ENCODE results near the gene SEMA3F. TPM values are rescaled to one million over a fixed set of nuclear protein-coding genes. Genes with fewer than 3 reads are reported as not detected.

The SEMA3F gene
- polyA plus RNA-seq, 3 donors, result 57.6 to 81.6 (median 63.1) TPM

DNA sequence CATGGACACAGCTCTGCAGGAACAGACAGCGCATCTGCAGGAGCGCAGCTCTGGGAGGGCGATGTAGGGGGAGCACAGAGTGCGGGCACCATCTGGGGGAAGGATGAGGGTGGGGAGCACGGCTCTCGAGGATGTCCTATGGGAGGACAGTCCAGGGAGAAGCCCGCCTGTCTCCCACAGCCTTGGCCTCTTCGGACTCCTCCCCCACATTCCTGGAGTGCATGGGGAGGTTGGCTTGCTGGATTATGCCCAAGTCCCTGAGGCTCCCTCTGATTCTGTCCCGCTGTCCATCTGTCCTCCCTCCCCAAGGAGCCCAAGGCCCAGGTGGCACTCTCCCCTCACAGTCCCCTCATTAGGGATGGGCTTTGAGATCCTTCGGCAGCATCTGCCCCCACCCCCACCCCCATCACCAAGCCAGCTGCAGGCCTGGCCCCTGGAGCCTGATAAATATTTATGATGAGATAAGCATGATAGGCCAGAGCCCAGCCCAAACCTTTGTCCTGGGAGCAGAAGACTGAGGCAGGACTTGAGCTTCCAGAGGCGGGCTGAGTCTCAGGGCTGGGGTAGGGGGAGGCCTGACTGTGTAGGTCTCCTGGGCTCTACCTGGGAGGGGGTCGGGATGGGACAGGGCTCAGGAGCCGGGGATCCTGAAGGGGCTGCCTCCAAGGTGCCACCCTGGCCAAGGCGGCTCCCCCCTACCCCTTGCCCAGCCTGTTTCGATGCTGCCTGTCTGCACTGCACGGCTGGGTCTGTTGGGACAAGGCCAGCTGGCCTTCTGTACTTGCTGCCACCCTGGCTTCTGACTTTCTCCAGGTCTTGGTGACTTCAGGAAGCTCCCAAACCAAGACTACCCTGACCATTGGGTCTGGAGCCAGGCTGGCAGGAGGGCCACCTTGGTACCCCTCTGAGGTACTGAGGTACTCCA is 28.6 kb upstream of the SEMA3F start:
- peak in 4 of 11 donors; percentile 62 to 84 (median 80) for DNase-seq (ENCODE audit: extremely low read depth in 1 of 11, low read depth in 9 of 11, low spot score in 4 of 11)

DNA sequence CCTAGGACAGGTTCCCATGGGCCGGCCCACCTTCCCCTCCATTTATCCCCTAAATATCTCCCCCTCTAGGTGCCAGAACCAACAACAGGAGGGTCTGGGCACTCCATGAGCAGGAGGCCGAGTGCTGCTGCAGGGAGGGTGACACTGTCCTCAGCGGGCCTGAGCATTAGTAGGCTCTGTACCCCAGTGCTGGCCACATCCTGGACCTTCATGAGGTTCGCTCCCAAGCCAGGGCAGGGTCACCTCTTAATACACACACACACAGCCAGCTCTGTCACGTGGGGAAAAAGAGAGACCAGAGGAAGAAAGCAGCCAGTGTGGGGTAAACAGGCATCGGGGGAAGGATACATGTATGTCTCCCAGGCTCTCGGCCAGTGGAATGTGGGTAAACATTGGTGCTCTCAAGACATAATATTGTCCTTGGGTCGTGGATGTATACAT is 27.9 kb upstream of the SEMA3F start:
- no peak for DNase-seq (ENCODE audit: extremely low read depth in 1 of 11, low read depth in 9 of 11, low spot score in 4 of 11)

DNA sequence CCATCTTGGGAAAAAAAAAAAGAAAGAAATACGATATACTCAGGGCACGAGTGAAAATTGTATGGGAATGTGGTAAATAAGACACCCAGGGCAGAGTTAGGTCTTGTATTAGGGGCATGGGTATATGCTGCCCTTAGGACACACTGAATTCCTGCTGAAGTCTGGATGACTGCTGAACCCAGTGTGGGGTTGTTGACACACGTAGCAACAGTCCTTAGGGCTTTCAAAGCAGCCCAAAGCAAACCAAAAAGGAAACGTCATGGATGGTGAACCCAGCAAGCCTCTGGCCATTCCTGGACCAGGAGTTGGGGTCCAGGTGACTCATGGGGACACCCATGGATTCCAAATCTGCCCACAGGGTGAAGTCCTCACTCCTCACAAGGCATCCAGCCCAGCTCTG is 27.1 kb upstream of the SEMA3F start:
- DNase-seq (ENCODE audit: extremely low read depth in 1 of 11, low read depth in 9 of 11, low spot score in 4 of 11), result no peak

DNA sequence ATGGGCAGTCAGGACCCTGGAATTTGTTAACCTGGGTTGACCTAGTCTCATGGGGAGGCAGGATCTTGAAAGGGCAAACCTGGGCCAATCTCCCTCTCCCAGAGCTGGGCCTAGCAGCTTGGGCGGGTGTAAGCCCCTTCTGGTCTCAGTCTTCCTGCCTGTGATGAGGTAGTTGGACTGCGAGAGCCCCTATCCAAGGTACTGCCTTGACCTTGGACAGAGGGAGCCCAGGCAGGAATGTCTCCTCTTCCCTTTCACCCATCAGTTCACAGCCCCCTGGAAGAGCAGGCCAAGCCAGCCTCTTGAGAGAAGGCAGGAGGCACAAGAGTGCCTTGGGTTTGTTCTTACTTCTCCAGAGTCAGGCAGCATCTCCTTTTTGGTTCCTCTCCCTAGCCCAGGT is 24.7 kb upstream of the SEMA3F start:
- DNase-seq (ENCODE audit: extremely low read depth in 1 of 11, low read depth in 9 of 11, low spot score in 4 of 11), result no peak

DNA sequence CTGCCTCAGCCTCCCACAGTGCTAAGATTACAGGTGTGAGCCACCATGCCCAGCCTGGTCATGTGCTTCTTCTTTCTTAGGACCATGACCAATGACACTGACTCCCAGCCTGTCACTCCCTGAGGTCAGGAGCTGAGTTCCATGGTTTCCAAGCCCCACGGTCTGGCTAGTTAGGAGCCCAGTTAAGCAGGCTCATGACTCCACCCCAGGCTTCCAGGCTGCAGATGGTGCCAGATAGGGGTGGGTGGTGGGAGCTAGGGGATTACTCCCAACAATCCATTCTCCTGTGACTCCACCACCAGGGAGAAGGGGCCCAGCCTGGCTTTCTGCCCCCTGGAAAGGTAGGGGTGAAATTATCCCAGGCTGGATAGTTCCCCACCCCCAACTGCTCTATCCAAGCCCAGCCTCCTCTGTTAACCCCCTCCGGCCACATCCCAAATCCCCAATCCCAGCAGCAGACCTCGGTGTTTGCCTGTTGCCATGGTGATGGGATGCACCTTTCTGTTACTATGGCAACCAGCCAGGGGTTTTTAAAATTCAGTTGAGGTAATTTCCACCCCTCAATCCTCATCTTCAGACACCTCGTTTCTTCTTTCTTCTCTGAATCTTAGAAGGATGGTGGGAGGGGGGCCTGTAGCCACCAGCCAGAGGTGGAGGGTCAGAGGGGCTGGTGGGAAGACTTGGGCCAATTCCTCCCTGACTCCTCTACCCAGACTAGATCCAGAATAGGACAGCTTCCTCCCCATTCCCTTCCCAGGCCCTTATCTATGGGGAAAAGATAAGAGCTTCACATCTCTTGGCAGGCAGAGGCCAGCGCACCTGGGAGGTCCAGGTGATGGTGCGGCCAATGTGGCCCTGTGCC is 22.5 kb upstream of the SEMA3F start:
- no peak for DNase-seq (ENCODE audit: extremely low read depth in 1 of 11, low read depth in 9 of 11, low spot score in 4 of 11)

DNA sequence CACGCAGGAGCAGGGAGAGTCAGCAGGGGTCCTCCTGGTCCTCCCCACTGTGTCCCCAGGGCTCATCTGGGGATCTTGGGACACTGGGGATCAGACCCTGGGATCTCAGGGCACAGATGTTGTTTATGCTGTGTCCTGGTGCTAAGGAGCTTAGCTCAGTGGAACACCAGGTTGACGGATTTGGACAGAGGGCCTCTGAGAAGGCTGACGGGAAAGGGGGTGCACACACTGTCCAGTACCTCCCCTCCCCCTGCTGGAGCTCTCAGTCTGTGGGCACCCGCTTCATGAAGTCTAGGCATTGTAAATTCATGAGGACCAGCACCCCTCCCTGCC is 21.9 kb upstream of the SEMA3F start:
- DNase-seq (ENCODE audit: extremely low read depth in 1 of 11, low read depth in 9 of 11, low spot score in 4 of 11), result no peak

DNA sequence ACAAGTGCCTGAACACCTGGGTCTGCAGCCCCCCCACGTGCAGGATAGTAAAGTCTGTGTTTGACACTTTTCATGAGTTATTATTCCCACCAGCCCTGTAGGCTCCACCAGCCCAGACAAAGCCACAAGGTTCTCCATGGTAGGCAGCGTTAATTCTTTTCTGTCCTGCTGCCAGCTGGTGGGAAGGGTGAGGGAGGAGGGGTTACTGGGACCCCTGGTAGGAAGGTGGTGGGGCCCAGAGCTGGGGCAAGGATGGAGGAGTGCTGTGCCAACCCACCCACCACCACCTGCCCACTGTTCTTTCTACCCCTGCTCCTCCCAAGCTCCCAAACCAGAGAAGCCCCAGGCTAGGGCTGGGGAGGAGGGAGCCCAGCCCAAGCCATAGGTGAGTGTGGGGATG is 20.8 kb upstream of the SEMA3F start:
- DNase-seq (ENCODE audit: extremely low read depth in 1 of 11, low read depth in 9 of 11, low spot score in 4 of 11), result no peak

DNA sequence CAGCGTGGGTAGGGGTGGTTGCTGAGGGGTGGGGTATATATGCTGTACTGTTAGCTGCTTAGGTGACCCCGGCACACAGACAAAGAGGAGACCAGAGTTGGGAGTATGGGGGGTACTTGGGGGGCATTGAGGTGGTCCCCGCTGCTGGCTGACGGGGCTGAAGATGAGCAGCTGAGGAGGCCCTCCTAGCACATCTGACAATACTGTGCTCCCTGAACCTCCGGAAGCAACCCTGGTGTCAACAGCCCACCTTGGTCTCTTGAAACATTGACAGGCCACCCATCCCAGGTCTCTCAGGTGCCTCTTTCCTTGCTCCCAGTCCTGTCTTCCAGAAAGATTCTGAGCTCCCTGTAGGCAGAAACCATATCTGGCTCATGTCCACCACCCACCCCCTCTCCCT is 19.2 kb upstream of the SEMA3F start:
- DNase-seq (ENCODE audit: extremely low read depth in 1 of 11, low read depth in 9 of 11, low spot score in 4 of 11), result no peak

DNA sequence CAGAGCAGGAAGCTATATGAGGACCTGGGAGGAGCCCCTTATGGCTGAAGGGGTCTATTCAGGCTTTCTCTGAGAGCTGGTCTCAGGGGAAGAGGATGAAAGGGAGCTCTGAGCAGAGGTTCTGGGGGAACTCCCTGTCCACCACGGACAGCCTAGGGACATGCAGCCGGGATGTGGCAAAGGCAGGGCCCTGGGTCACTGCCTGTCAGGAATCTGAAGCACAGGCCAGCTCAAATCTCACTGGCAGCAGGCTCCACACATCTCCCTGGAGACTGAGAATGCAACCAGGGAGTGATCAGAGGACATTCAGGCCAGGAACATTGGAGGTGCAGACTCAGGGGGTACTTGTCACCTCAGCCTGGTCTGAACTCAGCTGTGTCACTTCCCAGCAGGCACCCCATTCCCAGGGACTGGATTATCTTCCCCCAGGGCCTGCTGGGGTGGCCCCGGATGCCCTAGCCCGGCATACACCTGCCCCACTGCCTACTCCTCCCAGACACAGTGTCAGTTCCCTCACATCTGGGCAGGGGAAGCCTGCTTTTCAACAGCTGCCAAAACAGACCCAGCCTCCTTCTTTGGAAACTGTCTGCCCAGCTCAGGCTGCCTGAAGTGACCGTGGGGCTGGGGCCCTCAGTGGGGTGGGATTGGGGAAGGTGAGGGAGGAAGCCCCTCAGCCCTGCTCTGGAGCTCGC is 18.3 kb upstream of the SEMA3F start:
- DNase-seq (ENCODE audit: extremely low read depth in 1 of 11, low read depth in 9 of 11, low spot score in 4 of 11), result peak in 1 of 11 donors; percentile 72

DNA sequence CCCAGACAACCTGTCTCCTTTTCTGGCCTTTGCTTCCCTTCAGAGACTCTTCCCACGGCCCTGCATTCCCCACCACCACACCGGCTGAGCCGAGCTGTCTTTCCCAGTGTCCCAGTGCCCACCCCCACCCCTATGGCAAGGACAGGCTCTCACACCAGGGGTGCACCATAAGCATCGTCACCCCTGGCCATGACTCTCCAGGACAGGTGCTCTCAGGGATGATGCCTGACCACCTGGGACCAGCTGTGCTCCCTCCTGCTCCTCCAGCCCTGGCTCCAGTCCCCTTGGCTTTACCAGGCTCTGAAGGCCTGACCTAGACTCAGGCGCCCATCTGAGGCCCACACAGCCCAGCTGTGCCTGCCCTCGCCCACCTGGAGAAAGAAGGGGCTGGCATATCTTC is 17.6 kb upstream of the SEMA3F start:
- DNase-seq (ENCODE audit: extremely low read depth in 1 of 11, low read depth in 9 of 11, low spot score in 4 of 11), result no peak

DNA sequence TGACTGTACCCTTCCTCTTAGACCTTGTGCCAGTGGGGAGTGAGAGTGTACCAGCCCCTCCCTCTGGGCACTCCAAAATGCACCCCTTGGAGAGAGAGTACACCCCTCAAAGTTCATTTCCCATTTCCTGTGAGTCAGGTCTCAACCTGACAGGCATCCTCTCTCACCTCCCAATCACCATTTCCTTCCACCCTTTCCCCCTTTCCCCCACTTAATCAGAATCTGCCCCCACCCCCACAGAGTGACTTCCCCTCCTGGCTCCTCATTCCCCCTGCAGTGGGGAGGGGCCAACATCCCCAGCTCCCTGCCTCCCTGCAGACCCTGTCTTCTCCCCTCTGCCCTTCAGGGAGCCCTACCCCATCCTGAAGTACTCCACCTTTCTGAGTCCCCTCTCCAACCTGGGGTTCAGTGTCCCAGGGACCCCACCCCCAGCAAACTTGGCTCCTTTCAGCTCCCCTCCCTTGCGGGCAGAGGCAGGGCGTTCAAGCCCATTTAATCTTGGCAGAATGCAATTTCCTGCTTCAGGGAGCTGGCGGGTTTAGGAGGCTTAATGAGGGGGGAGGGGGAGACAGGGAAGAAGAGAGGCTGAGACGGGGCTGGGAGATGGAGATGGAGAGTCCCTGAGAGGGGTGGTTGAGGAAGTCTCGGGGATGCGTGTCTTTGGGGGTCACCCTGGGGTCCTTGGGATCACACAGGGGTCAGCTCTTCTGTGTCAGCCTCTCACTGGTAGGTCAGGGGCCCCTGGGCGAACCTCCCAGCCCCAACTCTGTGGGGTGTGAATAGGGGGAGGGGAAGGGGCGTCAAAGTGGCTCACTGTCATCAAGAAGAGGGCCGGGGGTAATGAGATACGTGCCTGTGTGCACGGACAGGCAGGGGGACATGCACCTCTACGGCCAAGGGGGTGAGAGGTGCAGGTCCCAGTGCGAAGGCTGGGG is 16.6 kb upstream of the SEMA3F start:
- DNase-seq (ENCODE audit: extremely low read depth in 1 of 11, low read depth in 9 of 11, low spot score in 4 of 11), result peak in 3 of 11 donors; percentile 74

DNA sequence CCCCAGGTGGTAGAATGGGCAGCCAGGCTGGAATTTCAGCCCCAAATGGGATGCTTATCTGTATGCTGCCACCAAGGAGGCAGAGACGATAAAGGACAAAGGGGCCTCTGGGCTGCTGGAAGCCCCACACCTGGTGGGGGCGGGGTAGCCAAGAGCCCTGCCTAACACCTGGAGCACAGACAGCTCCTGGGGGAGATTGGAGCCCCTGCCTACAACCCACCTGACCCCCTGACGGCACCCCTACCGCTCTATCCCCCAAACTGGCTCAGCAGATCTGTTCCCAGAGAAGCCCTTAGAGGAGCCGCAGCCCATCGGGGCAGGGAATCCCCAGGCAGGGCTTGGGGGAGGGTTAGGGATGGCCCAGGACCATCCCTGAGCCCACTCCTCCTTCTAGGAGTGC is 15.8 kb upstream of the SEMA3F start:
- no peak for DNase-seq (ENCODE audit: extremely low read depth in 1 of 11, low read depth in 9 of 11, low spot score in 4 of 11)

DNA sequence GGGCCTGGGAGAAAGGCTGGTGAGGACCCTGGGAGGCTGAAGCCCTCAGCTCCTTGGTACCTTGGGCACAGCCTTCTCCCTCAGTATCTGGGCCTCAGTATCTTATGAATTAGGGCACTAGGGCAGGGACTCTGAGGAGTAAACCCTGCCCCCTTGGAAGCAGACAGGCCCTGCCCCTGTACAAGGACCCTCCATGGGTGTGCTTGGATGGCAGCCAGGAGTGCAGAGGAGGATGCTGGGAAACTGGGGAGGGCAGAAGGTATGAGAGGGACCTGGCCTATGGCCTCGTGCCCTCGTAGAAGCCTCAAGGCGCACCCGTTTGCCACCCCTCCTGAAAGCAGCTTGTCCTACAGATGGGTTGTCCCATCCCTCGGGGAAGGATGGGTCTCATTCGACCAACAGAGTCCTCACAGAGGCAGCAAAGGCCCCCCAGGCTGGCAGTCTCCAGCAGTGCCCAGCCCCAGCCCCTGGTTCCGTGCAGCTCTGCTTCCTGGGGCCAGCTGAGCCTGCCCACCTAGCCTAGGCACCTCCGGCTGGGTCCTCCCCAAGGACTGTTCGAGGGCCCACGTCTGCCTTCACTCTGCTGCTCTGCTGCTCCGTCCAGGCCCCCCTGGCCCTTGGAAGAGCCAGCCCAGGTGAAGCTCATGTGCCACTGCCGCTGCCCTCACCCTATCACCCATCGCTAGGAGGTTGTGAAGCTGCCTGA is 15.3 kb upstream of the SEMA3F start:
- no peak for DNase-seq (ENCODE audit: extremely low read depth in 1 of 11, low read depth in 9 of 11, low spot score in 4 of 11)

DNA sequence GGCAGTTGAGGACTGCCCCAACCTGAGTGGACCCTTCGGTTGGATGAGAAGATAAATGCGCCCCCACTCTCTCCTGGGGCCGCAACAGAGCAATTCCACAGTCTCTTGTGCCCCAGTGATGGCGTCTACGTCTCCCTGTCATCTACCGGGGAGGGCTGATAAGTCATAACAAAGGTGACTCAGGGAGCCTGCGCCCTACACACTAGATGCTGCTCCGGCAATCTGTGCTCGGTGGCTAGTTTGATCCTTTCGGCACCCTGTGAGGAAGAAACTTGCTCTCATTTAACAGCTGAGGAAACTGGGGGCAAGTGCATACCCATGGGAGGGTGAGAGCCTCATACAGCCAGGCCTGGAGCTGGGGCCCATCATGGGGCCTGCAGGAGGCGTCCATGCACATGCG is 14.1 kb upstream of the SEMA3F start:
- no peak for DNase-seq (ENCODE audit: extremely low read depth in 1 of 11, low read depth in 9 of 11, low spot score in 4 of 11)

DNA sequence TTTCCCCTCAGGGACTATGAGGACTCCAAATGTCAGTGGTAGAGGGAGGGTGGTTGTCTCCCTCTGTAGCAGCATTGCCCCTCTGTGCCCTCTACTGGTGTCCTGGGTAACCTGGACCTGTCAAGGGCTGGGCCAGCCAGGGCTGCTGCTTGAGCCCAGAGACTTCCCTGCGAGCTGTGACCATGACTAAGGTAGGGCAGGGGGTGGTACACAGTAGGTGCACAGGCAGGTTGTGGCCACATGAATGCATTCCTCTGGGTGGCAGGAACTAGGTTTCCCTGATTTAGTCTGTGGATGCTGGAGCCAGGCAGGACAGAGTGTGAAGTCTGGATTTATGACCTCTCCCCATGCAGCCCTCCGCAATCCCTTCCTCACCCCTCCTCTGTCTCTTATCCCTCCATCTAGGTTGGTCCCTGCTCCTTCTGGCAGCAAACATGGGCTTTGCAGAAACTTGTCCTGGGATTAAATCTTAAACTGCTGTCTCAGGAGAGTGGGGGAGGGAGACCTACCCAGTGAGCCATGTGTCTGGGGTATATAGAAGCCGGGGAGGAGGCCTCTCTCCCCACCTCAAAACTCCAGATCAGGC is 8.7 kb upstream of the SEMA3F start:
- no peak for DNase-seq (ENCODE audit: extremely low read depth in 1 of 11, low read depth in 9 of 11, low spot score in 4 of 11)

DNA sequence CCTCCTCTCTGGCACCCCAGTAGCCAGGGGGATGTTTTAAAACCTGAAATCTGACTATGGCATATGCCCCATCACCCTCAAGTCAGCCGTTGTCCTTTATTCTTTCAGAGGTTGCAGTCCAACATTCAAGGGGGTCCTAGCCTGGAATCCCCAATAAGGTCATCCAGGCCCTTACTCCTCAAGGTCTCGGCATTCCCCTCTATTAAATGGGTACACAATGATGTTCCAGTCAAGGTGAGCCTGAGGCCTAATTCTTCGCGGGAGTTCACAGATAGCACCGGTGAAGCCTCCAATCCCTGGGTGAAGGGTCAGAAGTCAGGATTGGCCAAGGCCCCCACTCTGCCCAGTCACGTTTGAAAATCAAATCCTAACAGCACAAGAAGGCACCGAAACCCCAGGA is 8.1 kb upstream of the SEMA3F start:
- no peak for DNase-seq (ENCODE audit: extremely low read depth in 1 of 11, low read depth in 9 of 11, low spot score in 4 of 11)

DNA sequence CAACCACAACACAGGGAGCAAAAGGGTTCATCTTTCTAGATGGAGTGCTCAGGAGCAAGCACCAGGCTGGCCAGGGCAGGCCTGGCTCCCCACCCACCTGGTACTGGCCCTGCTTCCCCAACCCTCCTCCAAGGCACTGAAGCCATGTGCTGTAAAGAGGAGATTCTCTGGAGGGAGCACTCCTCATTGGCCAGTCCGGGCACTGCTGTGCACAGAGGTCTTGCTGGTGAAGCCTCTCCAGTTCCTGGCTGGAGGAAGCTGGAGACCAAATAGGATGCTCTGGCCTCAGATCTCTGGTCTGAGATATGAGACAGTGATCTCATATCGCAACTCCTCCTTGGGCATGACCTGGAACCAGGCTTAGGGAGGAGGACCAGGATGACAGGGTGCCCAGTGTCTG is 7.7 kb upstream of the SEMA3F start:
- no peak for DNase-seq (ENCODE audit: extremely low read depth in 1 of 11, low read depth in 9 of 11, low spot score in 4 of 11)

DNA sequence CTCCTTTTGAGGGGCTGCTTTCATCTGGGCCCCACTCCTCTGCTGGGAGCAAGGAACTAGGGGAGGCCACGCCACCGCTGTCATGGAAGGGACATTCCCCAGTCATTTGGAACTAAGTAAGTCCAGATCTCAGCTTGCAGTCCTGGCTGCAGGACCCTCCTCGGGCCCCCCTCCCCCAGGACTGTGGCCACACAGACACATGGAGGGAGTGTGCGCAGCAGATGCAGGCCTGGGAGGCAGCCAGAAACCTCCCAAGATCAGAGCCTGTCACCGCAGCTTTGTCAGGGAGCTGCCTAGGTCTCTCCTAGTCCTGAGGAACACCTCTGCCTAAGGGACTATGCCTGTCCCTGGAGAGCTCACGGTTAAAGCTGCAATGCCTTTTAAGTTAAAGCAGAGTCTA is 7.3 kb upstream of the SEMA3F start:
- DNase-seq (ENCODE audit: extremely low read depth in 1 of 11, low read depth in 9 of 11, low spot score in 4 of 11), result no peak

Measured in renal cortex interstitium (tissue), 11 donors.